ENCODE results near the gene FBLN1. TPM values are rescaled to one million over a fixed set of nuclear protein-coding genes. Genes with fewer than 3 reads are reported as not detected.

The FBLN1 gene
- total and polyA plus RNA-seq, 9 of the 15 experiments (the other 6 are each of a cell fraction or from before 2014, with no cell fraction given), result 0.66 TPM; not detected in 8

GRCh38 chr22:45590262-45590661, 87.6 kb downstream of the FBLN1 start:
- ATAC-seq, result no peak

More at GRCh38 chr22:45590262-45590661, 87.6 kb downstream of the FBLN1 start:
- Histone ChIP-seq H4K20me1 (replicated peaks; ENCODE audit: control insufficient read depth, insufficient read depth, low read length) (no peaks in the 10 kb centered on the region), H3K36me3 (ENCODE audit: control insufficient read depth, insufficient read depth, low read length) (no peaks in the 10 kb centered on the region), H3K9me3 (replicated peaks; ENCODE audit: control insufficient read depth, insufficient read depth, low read depth, low read length) (no peaks in the 10 kb centered on the region), H3K4me2 (ENCODE audit: insufficient read depth, low read length) (no peak overlapping the region), H3K4me3 (no peak overlapping the region), H3K9me1 (ENCODE audit: control insufficient read depth, insufficient read depth, low read length) (no peaks in the 10 kb centered on the region), H3K9ac (ENCODE audit: insufficient read depth in 1 of 2, low read depth in 2 of 2, low read length in 2 of 2) (no peak overlapping the region), H3K79me2 (ENCODE audit: control insufficient read depth, insufficient read depth, low read length) (no peaks in the 10 kb centered on the region), H3K4me1 (replicated peaks in 1 of 2; ENCODE audit: control insufficient read depth in 2 of 2, insufficient read depth in 2 of 2, low read length in 2 of 2) (no peaks in the 10 kb centered on the region; a peak in 1 of 5 replicates), H3K27ac (ENCODE audit: extremely low read depth, low read depth, low read length) (no peak overlapping the region), H3K27me3 (ENCODE audit: control insufficient read depth in 2 of 2, insufficient read depth in 2 of 2, low read length in 2 of 2) (peaks cover 4 to 30% of the 10 kb centered on the region in 2 experiments; a peak in 4 of 5 replicates), H2AFZ (ENCODE audit: low read depth, low read length) (no peak overlapping the region)
- TF ChIP-seq ZNF699 (CRISPR knock-in tag; IDR thresholded peaks at IDR 0.05; ENCODE audit: insufficient replicate concordance) (no peak), SMARCC2 (IDR thresholded peaks at IDR 0.05; ENCODE audit: low read depth) (no peak), ZMIZ1 (IDR thresholded peaks at IDR 0.05; ENCODE audit: low read depth in 2 of 2, low read length in 2 of 2) (no peak), TAF9B (IDR thresholded peaks at IDR 0.05; ENCODE audit: partially characterized antibody) (no peak), ETV5 (CRISPR knock-in tag; IDR thresholded peaks at IDR 0.05; ENCODE audit: low read depth) (no peak), PTRF (tag; IDR thresholded peaks at IDR 0.05) (no peak), TRIM25 (IDR thresholded peaks at IDR 0.05; ENCODE audit: borderline replicate concordance) (no peak)
- intact Hi-C loops (cut with micrococcal nuclease) (no loop called here), in situ Hi-C loops (cut with MboI) (no loop called here)
- CTCF ChIA-PET (ENCODE audit: low intra/inter-chr PET ratio), result no interaction called here
- DNase-seq (ENCODE audit: extremely low read depth in 1 of 4, low spot score in 3 of 4), result no peak
- POLR2A ChIA-PET, result no interaction called here
- WGBS (ENCODE audit: insufficient coverage, low coverage, missing lambda C conversion rate), result 7% methylated on average over 5 of the region's 13 CpGs
- BruUV-seq (replicated peaks), result no TSS peak
- no peak for FAIRE-seq

All from K562 (cell line).